Panc1 (cell line): ENCODE data around the gene NCAPD3. TPM values are rescaled to one million over a fixed set of nuclear protein-coding genes. Genes with fewer than 3 reads are reported as not detected.

Source experiments
- ATAC-seq: fragments of 200-7000 bp; cut with Tn5 transposase; 2 replicates; pipeline ENCODE4 v1.9.1; 2020; ENCODE audit warnings: mild to moderate bottlenecking, moderate library complexity
- BruUV-seq: library from RNA; stranded (reverse); fragments of 400-500 nt; replicated peaks from 2 replicates; lab custom pipeline; 2021; lab: Mats Ljungman, UMichigan
- CTCF ChIA-PET: fragments of 300-600 bp; sonication (Branson Sonifier 250); formaldehyde crosslinking; loops from one replicate; lab custom pipeline; 2022; ENCODE audit warnings: antibody characterized with exemption; lab: Charles Lee
- POLR2A ChIA-PET: fragments of 300-600 bp; sonication (Branson Sonifier 250); formaldehyde crosslinking; loops from one replicate; lab custom pipeline; 2022; ENCODE audit warnings: antibody characterized with exemption; lab: Charles Lee
- DNase-seq: peaks from one replicate; pipeline ENCODE4 v3.0.0-alpha.2; 2010; ENCODE audit warnings: low read depth, low spot score
- H3K27ac ChIP-seq: 2 replicates; pipeline ENCODE4 v1.5.1; 2011; ENCODE audit warnings: mild to moderate bottlenecking, low read length, inconsistent platforms
- H3K27me3 ChIP-seq: fragments of 200-500 bp; sonication (Bioruptor generic); 2 replicates; pipeline ENCODE4 v1.6.0; 2014; ENCODE audit warnings: low read length, inconsistent platforms; ENCODE audit not compliant: control insufficient read depth, insufficient read depth
- H3K36me3 ChIP-seq: fragments of 200-500 bp; sonication (Bioruptor generic); 2 replicates; pipeline ENCODE4 v1.5.1; 2014; ENCODE audit warnings: inconsistent platforms, mild to moderate bottlenecking, low read length, moderate library complexity; ENCODE audit not compliant: control insufficient read depth, insufficient read depth
- H3K4me1 ChIP-seq: 2 replicates; pipeline ENCODE4 v1.5.1; 2011; ENCODE audit warnings: inconsistent platforms, mild to moderate bottlenecking, low read length, moderate library complexity; ENCODE audit not compliant: control insufficient read depth, insufficient read depth
- H3K4me3 ChIP-seq, 2 experiments: 2 replicates each; pipeline ENCODE4 v1.5.1; 2011 to 2012; ENCODE audit warnings: low read depth in 2 of 2, low read length in 2 of 2, mild to moderate bottlenecking in 2 of 2, inconsistent platforms in 1 of 2, moderate library complexity in 1 of 2
- H3K9me3 ChIP-seq: fragments of 200-500 bp; sonication (Bioruptor generic); 2 replicates; pipeline ENCODE4 v1.5.1; 2014; ENCODE audit warnings: low read depth, mild to moderate bottlenecking, inconsistent platforms, low read length, moderate library complexity; ENCODE audit not compliant: control insufficient read depth, insufficient read depth
- POLR2AphosphoS5 ChIP-seq: IDR thresholded peaks from 2 replicates; pipeline ENCODE4 v1.6.1; 2012; ENCODE audit warnings: mild to moderate bottlenecking, low read depth, low read length, moderate library complexity
- SIN3A ChIP-seq: IDR thresholded peaks from 2 replicates; pipeline ENCODE4 v1.6.1; 2012; ENCODE audit warnings: low read depth, mild to moderate bottlenecking, low read length, moderate library complexity, borderline replicate concordance; ENCODE audit not compliant: insufficient read depth
- TCF7L2 ChIP-seq: IDR thresholded peaks from 2 replicates; pipeline ENCODE4 v1.6.1; 2011; ENCODE audit warnings: mild to moderate bottlenecking, low read depth, low read length, inconsistent platforms
- in situ Hi-C: cut with HindIII; loops from 2 replicates; pipeline ENCODE4 v1.10.0; 2016; ENCODE audit warnings: low sequenced_read_pairs, low pct_unique_long_range_greater_than_20kb
- intact Hi-C: fragments of 100-400 bp; cut with micrococcal nuclease; formaldehyde crosslinking; loops from one replicate; pipeline ENCODE4 v1.10.0; 2022; ENCODE audit not compliant: unreplicated experiment
- total RNA-seq: library from RNA; stranded (reverse); gene quantifications from one replicate; pipeline ENCODE4 v1.2.1, GENCODE V29; 2021; ENCODE audit not compliant: unreplicated experiment
- TF ChIP-seq, protein P1 (sequence below), 2 experiments: IDR thresholded peaks; 2 replicates each; pipeline ENCODE4 v1.6.1; 2011 to 2012; ENCODE audit warnings: low read depth in 2 of 2, control low read depth in 1 of 2, low read length in 1 of 2, mild to moderate bottlenecking in 1 of 2, moderate library complexity in 1 of 2; ENCODE audit not compliant: insufficient read depth in 1 of 2
- TF ChIP-seq, protein P2 (sequence below): fragments of 450-650 bp; IDR thresholded peaks from 2 replicates; pipeline ENCODE4 v1.5.1; 2017; ENCODE audit warnings: mild to moderate bottlenecking

The NCAPD3 gene
- total RNA-seq, 1 experiment from 2014 or later: 75.9 TPM

- ATAC-seq (no peak), DNase-seq (no peak)
- H3K4me3 ChIP-seq: no peak overlapping the region
- CTCF ChIA-PET: no interaction called here
- in situ Hi-C loops (no loop called here), intact Hi-C loops (no loop called here)
- no peaks in the 10 kb centered on the region for H3K9me3 ChIP-seq
- POLR2A ChIA-PET: no interaction called here
- BruUV-seq: no TSS peak
- H3K4me1 ChIP-seq: peaks cover 14% of the 10 kb centered on the region; the same call in 1 of the 2 replicates
- no peak for TF ChIP-seq SIN3A
- TF ChIP-seq, protein P1, sequence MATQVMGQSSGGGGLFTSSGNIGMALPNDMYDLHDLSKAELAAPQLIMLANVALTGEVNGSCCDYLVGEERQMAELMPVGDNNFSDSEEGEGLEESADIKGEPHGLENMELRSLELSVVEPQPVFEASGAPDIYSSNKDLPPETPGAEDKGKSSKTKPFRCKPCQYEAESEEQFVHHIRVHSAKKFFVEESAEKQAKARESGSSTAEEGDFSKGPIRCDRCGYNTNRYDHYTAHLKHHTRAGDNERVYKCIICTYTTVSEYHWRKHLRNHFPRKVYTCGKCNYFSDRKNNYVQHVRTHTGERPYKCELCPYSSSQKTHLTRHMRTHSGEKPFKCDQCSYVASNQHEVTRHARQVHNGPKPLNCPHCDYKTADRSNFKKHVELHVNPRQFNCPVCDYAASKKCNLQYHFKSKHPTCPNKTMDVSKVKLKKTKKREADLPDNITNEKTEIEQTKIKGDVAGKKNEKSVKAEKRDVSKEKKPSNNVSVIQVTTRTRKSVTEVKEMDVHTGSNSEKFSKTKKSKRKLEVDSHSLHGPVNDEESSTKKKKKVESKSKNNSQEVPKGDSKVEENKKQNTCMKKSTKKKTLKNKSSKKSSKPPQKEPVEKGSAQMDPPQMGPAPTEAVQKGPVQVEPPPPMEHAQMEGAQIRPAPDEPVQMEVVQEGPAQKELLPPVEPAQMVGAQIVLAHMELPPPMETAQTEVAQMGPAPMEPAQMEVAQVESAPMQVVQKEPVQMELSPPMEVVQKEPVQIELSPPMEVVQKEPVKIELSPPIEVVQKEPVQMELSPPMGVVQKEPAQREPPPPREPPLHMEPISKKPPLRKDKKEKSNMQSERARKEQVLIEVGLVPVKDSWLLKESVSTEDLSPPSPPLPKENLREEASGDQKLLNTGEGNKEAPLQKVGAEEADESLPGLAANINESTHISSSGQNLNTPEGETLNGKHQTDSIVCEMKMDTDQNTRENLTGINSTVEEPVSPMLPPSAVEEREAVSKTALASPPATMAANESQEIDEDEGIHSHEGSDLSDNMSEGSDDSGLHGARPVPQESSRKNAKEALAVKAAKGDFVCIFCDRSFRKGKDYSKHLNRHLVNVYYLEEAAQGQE (IDR thresholded peaks at IDR 0.05; ENCODE audit: insufficient read depth in 1 of 2, low read depth in 2 of 2, low read length in 1 of 2): no peak
- TF ChIP-seq, protein P2, sequence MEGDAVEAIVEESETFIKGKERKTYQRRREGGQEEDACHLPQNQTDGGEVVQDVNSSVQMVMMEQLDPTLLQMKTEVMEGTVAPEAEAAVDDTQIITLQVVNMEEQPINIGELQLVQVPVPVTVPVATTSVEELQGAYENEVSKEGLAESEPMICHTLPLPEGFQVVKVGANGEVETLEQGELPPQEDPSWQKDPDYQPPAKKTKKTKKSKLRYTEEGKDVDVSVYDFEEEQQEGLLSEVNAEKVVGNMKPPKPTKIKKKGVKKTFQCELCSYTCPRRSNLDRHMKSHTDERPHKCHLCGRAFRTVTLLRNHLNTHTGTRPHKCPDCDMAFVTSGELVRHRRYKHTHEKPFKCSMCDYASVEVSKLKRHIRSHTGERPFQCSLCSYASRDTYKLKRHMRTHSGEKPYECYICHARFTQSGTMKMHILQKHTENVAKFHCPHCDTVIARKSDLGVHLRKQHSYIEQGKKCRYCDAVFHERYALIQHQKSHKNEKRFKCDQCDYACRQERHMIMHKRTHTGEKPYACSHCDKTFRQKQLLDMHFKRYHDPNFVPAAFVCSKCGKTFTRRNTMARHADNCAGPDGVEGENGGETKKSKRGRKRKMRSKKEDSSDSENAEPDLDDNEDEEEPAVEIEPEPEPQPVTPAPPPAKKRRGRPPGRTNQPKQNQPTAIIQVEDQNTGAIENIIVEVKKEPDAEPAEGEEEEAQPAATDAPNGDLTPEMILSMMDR: no peak
- no peaks in the 10 kb centered on the region for H3K36me3 ChIP-seq
- no peak overlapping the region for H3K27ac ChIP-seq
- H3K27me3 ChIP-seq: peaks cover 12% of the 10 kb centered on the region
These were observed 102.7 kb downstream of the NCAPD3 start for GRCh38 chr11:134120921-134121526.

GRCh38 chr11:134120143-134120850, 103.5 kb downstream of the NCAPD3 start:
- Histone ChIP-seq H3K27me3 (peaks cover 7% of the 10 kb centered on the region), H3K27ac (no peak overlapping the region), H3K9me3 (no peaks in the 10 kb centered on the region), H3K36me3 (no peaks in the 10 kb centered on the region), H3K4me1 (peaks cover 12% of the 10 kb centered on the region; the same call in 1 of the 2 replicates), H3K4me3 (no peak overlapping the region)
- ATAC-seq (no peak), DNase-seq (no peak)
- in situ Hi-C loops: no loop called here
- BruUV-seq: no TSS peak
- no peak for TF ChIP-seq POLR2AphosphoS5
- no peak for TF ChIP-seq SIN3A
- no peak for TF ChIP-seq TCF7L2
- TF ChIP-seq, protein P1 (IDR thresholded peaks at IDR 0.05; ENCODE audit: insufficient read depth in 1 of 2, low read depth in 2 of 2, low read length in 1 of 2): no peak
- TF ChIP-seq, protein P2: no peak
- CTCF ChIA-PET: no interaction called here
- POLR2A ChIA-PET: no interaction called here
- intact Hi-C loops: no loop called here
